ENCODE results near the gene ZGPAT.
"Not testable (repeated sequence)": the region's sequence is repeated elsewhere in the genome, so short reads cannot be mapped to it uniquely, and the experiment has no call there.

Gene ZGPAT

GRCh38 chr20:63703976-63704748, 3.7 kb upstream of the ZGPAT start:
- no peak for DNase-seq

- no peak for DNase-seq
These were observed 3.1 kb upstream of the ZGPAT start for GRCh38 chr20:63704749-63705117.

GRCh38 chr20:63705232-63706026, 2.4 kb upstream of the ZGPAT start:
- DNase-seq = no peak

- DNase-seq = no peak
These were observed 1.7 kb upstream of the ZGPAT start for GRCh38 chr20:63706027-63706695.

DNA sequence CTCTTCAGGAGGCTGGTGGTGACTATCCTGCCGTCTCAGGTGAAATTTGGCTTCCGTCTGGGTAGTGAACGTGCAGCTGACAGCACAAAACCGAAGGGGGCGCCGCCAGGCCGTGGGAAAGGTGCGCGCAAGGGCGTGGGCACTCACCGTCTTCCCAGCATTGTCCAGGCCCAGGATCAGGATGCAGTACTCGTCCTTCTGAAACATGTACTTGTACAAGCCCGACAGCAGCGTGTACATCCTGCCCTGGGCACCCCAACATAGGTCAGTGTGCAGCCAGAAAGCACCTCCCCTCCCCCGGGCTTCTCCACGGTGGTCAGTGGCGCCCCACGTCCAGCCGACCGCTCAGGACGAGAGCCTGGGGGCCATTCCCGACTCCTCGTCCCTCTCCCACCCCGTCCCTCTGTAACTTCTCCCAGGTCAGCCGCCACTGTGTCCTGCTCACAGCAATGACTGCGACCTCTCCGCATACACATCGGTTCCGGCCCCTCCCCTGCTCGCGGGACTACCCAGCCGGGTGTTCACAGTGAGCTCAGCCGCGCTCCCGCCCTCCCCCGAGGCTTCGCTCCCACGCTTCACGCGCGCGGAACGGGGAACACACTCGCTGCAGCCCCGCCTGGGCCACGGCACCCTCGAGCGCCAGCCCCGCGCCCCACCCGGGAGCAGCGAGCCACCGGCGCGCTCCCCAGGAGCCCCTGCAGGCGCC, 834 bp upstream of the ZGPAT start:
- peak; percentile 66 for DNase-seq

- no peak for DNase-seq
These were observed 686 bp downstream of the ZGPAT start for GRCh38 chr20:63708301-63709148.

- no peak for DNase-seq
These were observed 1.3 kb downstream of the ZGPAT start for GRCh38 chr20:63709149-63709527.

DNA sequence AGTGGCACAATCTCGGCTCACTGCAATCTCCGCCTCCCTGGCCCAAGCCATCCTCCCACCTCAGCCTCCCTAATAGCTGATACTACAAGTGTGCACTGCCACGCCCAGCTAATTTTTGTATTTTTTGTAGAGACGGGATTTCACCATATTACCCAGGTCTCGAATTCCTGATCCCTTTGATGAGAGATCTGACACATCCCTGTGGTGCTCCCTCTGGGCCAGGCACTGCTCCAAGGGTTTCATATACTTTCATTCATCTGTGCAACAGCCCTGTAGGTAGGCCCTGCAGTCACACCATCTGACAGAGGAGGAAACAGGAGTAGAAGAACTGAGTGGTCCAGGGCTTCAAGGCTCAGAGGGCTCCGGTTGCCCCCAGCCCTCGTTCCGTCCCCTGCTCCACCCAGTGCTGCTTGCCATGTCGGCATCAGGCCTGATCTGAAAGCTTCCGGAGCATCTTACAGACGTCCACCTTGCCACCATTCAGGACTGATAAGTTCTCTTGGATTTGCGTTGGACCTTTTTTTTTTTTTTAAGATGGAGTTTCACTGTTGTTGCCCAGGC, 3.3 kb downstream of the ZGPAT start:
- DNase-seq = no peak

- no peak for DNase-seq
These were observed 4.4 kb downstream of the ZGPAT start for GRCh38 chr20:63712191-63712590.

GRCh38 chr20:63714858-63715257, 7.0 kb downstream of the ZGPAT start:
- DNase-seq = no peak

DNA sequence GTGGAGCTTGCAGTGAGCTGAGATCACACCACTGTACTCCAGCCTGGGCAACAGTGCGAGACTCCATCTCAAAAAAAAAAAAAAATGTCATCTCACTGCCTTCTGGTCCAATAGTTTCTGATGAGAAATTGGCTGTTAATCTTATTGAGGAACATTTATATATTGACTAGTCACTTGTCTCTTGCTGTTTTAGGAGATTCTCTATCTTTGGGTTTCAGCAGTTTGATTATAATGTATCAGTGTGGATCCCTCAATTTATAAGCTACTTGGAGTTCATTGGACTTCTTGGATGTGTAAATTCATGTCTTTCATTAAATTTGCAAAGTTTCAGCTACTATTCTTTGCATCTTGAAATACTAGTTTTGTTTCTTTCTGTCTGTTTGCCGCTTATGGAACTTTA, 11.2 kb downstream of the ZGPAT start:
- no peak for DNase-seq

GRCh38 chr20:63722967-63723622, 15.3 kb downstream of the ZGPAT start:
- DNase-seq = not testable (repeated sequence)

DNA sequence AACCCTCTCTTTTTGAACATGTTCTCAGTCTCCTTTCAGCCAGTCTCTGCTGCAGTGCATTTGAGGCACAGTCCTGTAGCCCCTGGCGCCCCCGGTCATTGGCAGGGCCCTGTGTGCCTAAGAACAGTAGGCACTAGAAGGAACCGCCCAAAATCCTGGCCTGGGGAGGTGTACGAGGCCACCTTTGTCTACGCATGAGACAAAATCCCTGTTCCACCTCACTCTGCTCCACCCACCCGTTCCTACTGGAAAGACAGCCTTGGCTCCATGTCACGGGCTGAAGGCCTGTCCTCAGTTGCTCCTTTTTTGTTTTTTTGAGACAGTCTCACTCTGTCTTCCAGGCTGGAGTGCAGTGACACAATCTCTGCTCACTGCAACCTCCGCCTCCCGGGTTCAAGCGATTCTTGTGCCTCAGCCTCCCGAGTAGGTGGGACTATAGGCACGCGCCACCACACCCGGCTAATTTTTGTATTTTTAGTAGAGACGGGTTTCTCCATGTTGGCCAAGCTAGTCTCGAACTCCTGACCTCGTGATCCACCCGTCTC, 22.4 kb downstream of the ZGPAT start:
- not testable (repeated sequence) for DNase-seq

GRCh38 chr20:63731410-63731809, 23.6 kb downstream of the ZGPAT start:
- DNase-seq = no peak

DNA sequence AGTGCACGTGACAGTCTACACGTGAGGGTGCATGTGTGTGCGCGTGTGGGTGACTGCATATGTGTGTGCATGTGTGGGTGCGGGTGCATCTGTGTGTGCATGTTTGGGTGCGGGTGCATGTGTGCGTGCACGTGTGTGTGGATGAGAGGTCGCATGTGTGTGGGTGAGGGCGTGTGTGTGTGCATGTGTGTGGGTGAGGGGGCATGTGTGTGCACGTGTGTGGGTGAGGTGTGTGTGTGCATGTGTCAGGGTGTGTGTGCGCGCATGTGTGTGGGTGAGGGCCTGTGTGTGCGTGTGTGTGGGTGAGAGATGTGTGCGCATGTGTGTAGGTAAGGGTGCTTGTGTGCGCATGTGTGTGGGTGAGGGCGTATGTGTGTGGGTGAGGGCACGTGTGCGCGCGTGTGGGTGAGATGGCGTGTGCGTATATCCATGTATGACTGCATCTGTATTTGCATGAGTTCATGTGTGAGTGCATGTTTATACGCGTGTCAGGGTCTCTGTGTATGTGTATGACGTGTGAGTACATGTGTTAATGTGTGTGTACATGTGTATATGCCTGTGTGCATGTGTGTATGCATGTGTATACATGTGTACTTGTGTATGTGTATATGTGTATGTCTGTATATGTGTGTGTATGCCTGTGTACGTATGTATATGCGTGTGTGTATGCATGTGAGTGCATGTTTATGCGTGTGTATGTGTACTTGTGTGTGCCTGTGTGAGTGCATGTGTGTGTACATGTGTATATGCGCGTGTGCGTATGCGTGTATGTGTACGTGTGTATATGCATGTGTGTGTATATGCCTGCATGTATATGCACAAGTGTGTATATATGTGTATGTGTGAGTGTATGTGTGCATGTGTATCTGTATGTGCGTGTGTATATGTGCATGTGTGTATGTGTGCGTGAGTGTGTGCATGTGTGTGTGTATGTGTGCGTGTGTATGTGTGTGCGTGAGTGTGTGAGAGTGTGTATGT, 24.6 kb downstream of the ZGPAT start:
- DNase-seq = no peak

- DNase-seq = no peak
These were observed 25.3 kb downstream of the ZGPAT start for GRCh38 chr20:63733117-63733516.

GRCh38 chr20:63733579-63734081, 25.8 kb downstream of the ZGPAT start:
- no peak for DNase-seq

DNA sequence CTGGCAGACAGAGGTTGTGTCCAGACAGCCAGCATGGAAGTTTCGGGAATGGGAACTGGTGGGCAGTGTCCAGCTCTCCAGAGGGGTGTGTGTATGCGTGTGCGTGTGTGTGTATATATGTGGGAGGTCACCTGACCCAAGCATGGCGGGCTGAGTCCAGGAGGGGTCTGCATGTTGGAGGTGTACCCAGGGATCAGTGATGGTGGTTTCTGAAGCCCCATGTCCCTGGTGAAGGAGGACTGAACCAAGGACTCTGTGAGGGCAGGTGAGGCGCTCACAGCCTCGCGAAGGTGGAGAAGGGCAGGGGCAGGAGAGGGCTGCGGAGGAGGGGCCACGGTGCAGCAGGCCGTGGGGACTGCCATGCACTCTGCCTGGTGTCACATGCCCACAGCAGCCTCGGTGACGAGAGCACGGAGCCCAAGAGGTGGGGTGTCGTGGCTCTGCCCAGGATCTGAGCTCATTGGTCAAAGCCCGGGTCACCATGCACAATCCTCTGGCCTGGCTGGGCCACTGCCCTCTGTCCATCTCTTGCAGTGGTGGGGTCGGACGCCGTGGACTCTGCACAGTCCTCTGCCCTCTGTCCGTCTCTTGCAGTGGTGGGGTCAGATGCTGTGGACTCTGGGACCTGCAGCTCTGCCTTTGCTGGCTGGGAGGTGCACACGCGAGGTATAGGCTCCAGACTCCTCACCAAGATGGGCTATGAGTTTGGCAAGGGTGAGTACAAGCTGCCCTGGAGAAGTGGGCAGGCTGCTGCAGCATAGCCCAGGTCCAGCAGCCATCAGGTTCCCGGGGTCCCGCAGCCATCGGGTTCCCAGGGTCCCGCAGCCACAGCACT, 26.5 kb downstream of the ZGPAT start:
- DNase-seq = no peak
